ENCODE data around the gene MAGEB16.

DNA sequence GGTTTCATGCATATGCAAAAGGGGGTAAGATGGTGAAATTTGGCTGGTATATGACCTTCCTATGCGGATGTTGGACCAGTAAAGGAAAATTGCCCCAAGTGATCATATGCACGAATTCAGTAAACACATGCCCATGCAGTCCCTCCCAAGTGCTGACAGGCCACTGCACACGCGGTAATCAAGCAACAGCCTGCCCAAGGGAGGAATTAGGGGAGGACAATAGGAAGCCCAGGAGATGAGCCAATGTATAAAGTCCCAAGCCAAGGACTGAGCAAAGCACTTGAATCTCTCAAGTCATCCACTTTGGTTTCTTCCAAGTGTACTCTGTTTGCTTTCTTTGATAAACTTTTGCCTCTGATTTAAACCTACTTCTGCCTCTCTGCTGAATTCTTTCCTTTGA lies 21.1 kb downstream of the MAGEB16 start:
- TF ChIP-seq, protein P1, sequence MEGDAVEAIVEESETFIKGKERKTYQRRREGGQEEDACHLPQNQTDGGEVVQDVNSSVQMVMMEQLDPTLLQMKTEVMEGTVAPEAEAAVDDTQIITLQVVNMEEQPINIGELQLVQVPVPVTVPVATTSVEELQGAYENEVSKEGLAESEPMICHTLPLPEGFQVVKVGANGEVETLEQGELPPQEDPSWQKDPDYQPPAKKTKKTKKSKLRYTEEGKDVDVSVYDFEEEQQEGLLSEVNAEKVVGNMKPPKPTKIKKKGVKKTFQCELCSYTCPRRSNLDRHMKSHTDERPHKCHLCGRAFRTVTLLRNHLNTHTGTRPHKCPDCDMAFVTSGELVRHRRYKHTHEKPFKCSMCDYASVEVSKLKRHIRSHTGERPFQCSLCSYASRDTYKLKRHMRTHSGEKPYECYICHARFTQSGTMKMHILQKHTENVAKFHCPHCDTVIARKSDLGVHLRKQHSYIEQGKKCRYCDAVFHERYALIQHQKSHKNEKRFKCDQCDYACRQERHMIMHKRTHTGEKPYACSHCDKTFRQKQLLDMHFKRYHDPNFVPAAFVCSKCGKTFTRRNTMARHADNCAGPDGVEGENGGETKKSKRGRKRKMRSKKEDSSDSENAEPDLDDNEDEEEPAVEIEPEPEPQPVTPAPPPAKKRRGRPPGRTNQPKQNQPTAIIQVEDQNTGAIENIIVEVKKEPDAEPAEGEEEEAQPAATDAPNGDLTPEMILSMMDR (IDR thresholded peaks at IDR 0.05 in 2 of 3, conservative IDR thresholded peaks at IDR 0.05 in 1 of 3; ENCODE audit: borderline replicate concordance in 1 of 3, insufficient read depth in 1 of 3, low read depth in 2 of 3, low read length in 2 of 3): no peak
- TF ChIP-seq YY1 (IDR thresholded peaks at IDR 0.05; ENCODE audit: extremely low read depth, insufficient replicate concordance, low read depth, low read length): no peak
- TF ChIP-seq POLR2A (IDR thresholded peaks at IDR 0.05; ENCODE audit: borderline replicate concordance, extremely low read depth, insufficient read depth, insufficient read length): no peak
- TF ChIP-seq EGR1 (IDR thresholded peaks at IDR 0.05; ENCODE audit: low read depth): no peak
- TF ChIP-seq JUND (IDR thresholded peaks at IDR 0.05): no peak
- TF ChIP-seq FOSL1 (IDR thresholded peaks at IDR 0.05; ENCODE audit: low read depth): no peak
- TF ChIP-seq CEBPB (IDR thresholded peaks at IDR 0.05; ENCODE audit: low read depth): no peak
- TF ChIP-seq POLR2AphosphoS5 (IDR thresholded peaks at IDR 0.05; ENCODE audit: low read depth, low read length): no peak

All from HCT116 (cell line).